IPS-20b (cell line): ENCODE measurements around the gene DDX10.

ENCODE experiments used
- H3K27ac ChIP-seq: one replicate; pipeline ENCODE4 v1.5.1; 2013; ENCODE audit warnings: low read length
- H3K27me3 ChIP-seq: 2 replicates; pipeline ENCODE4 v1.6.1; 2013; ENCODE audit warnings: mild to moderate bottlenecking, low read length, inconsistent platforms; ENCODE audit not compliant: insufficient read depth
- H3K36me3 ChIP-seq: 2 replicates; pipeline ENCODE4 v1.6.1; 2013; ENCODE audit warnings: low read depth, mild to moderate bottlenecking, inconsistent platforms, low read length, moderate library complexity; ENCODE audit not compliant: insufficient read depth
- H3K4me1 ChIP-seq: 2 replicates; pipeline ENCODE4 v1.6.1; 2013; ENCODE audit warnings: mild to moderate bottlenecking, control low read depth, inconsistent platforms, low read length, moderate library complexity; ENCODE audit not compliant: insufficient read depth
- H3K4me3 ChIP-seq: 2 replicates; pipeline ENCODE4 v1.5.1; 2013; ENCODE audit warnings: mild to moderate bottlenecking, low read length, inconsistent platforms
- H3K9ac ChIP-seq: 2 replicates; pipeline ENCODE4 v1.6.1; 2013; ENCODE audit warnings: low read depth, mild to moderate bottlenecking, inconsistent platforms, low read length, moderate library complexity
- H3K9me3 ChIP-seq: 2 replicates; pipeline ENCODE4 v1.6.1; 2013; ENCODE audit warnings: mild to moderate bottlenecking, low read depth, low read length, inconsistent platforms; ENCODE audit not compliant: insufficient read depth

Gene DDX10

GRCh38 chr11:108697872-108698473 is 33.1 kb downstream of the DDX10 start:
- no peaks in the 10 kb centered on the region for H3K27me3 ChIP-seq
- no peak overlapping the region for H3K9ac ChIP-seq
- H3K27ac ChIP-seq = no peak overlapping the region
- no peaks in the 10 kb centered on the region for H3K9me3 ChIP-seq
- peaks cover 44% of the 10 kb centered on the region for H3K36me3 ChIP-seq
- H3K4me3 ChIP-seq = no peak overlapping the region
- no peaks in the 10 kb centered on the region for H3K4me1 ChIP-seq

- Histone ChIP-seq H3K9ac (no peak overlapping the region), H3K36me3 (peaks cover 36% of the 10 kb centered on the region), H3K4me1 (no peaks in the 10 kb centered on the region), H3K9me3 (no peaks in the 10 kb centered on the region), H3K27me3 (no peaks in the 10 kb centered on the region), H3K27ac (no peak overlapping the region), H3K4me3 (no peak overlapping the region)
These were observed 34.2 kb downstream of the DDX10 start for GRCh38 chr11:108698844-108699642.

- peaks cover 14% of the 10 kb centered on the region for H3K9me3 ChIP-seq
- no peak overlapping the region for H3K9ac ChIP-seq
- peaks cover 52% of the 10 kb centered on the region for H3K36me3 ChIP-seq
- H3K27me3 ChIP-seq = no peaks in the 10 kb centered on the region
- no peak overlapping the region for H3K4me3 ChIP-seq
- no peak overlapping the region for H3K27ac ChIP-seq
- peaks cover 12% of the 10 kb centered on the region for H3K4me1 ChIP-seq
These were observed 39.0 kb downstream of the DDX10 start for GRCh38 chr11:108703916-108704315.

GRCh38 chr11:108705061-108705460 is 40.2 kb downstream of the DDX10 start:
- H3K9me3 ChIP-seq = peaks cover 15% of the 10 kb centered on the region
- peaks cover 12% of the 10 kb centered on the region for H3K4me1 ChIP-seq
- H3K9ac ChIP-seq = no peak overlapping the region
- no peak overlapping the region for H3K4me3 ChIP-seq
- H3K36me3 ChIP-seq = peaks cover 53% of the 10 kb centered on the region
- H3K27me3 ChIP-seq = no peaks in the 10 kb centered on the region
- no peak overlapping the region for H3K27ac ChIP-seq

GRCh38 chr11:108708173-108708572 is 43.3 kb downstream of the DDX10 start:
- Histone ChIP-seq H3K36me3 (peaks cover 55% of the 10 kb centered on the region), H3K27me3 (no peaks in the 10 kb centered on the region), H3K4me3 (no peak overlapping the region)

GRCh38 chr11:108709741-108710140 is 44.9 kb downstream of the DDX10 start:
- H3K27me3 ChIP-seq = no peaks in the 10 kb centered on the region
- peaks cover 15% of the 10 kb centered on the region for H3K9me3 ChIP-seq
- H3K36me3 ChIP-seq = peaks cover 47% of the 10 kb centered on the region
- H3K4me1 ChIP-seq = peaks cover 11% of the 10 kb centered on the region
- H3K4me3 ChIP-seq = no peak overlapping the region
- no peak overlapping the region for H3K27ac ChIP-seq
- H3K9ac ChIP-seq = no peak overlapping the region

More at GRCh38 chr11:108708173-108708572, 43.3 kb downstream of the DDX10 start:
- Histone ChIP-seq H3K27ac (no peak overlapping the region), H3K4me1 (peaks cover 12% of the 10 kb centered on the region), H3K9ac (no peak overlapping the region), H3K9me3 (peaks cover 15% of the 10 kb centered on the region)

- Histone ChIP-seq H3K4me1 (no peaks in the 10 kb centered on the region), H3K4me3 (no peak overlapping the region), H3K27me3 (no peaks in the 10 kb centered on the region), H3K36me3 (peaks cover 34% of the 10 kb centered on the region), H3K9ac (no peak overlapping the region), H3K9me3 (peaks cover 8% of the 10 kb centered on the region), H3K27ac (no peak overlapping the region)
These were observed 48.4 kb downstream of the DDX10 start for GRCh38 chr11:108713076-108713790.

- no peak overlapping the region for H3K27ac ChIP-seq
- peaks cover 26% of the 10 kb centered on the region for H3K36me3 ChIP-seq
These were observed 50.4 kb downstream of the DDX10 start for GRCh38 chr11:108715239-108715638.

GRCh38 chr11:108718466-108718865 is 53.6 kb downstream of the DDX10 start:
- no peaks in the 10 kb centered on the region for H3K9me3 ChIP-seq
- H3K4me1 ChIP-seq = no peaks in the 10 kb centered on the region
- no peak overlapping the region for H3K27ac ChIP-seq
- H3K27me3 ChIP-seq = no peaks in the 10 kb centered on the region
- no peak overlapping the region for H3K9ac ChIP-seq
- H3K4me3 ChIP-seq = no peak overlapping the region
- H3K36me3 ChIP-seq = peaks cover 31% of the 10 kb centered on the region

More at GRCh38 chr11:108715239-108715638, 50.4 kb downstream of the DDX10 start:
- Histone ChIP-seq H3K9me3 (no peaks in the 10 kb centered on the region), H3K9ac (no peak overlapping the region), H3K4me1 (no peaks in the 10 kb centered on the region), H3K27me3 (no peaks in the 10 kb centered on the region), H3K4me3 (no peak overlapping the region)

- Histone ChIP-seq H3K9me3 (no peaks in the 10 kb centered on the region), H3K27me3 (no peaks in the 10 kb centered on the region), H3K9ac (no peak overlapping the region), H3K4me1 (no peaks in the 10 kb centered on the region), H3K27ac (no peak overlapping the region), H3K4me3 (no peak overlapping the region), H3K36me3 (peaks cover 22% of the 10 kb centered on the region)
These were observed 60.3 kb downstream of the DDX10 start for GRCh38 chr11:108724974-108725689.

GRCh38 chr11:108726077-108726800 is 61.4 kb downstream of the DDX10 start:
- H3K36me3 ChIP-seq = peaks cover 21% of the 10 kb centered on the region; the same call in 1 of the 2 replicates
- H3K4me1 ChIP-seq = no peaks in the 10 kb centered on the region
- no peak overlapping the region for H3K27ac ChIP-seq
- H3K9ac ChIP-seq = no peak overlapping the region
- H3K9me3 ChIP-seq = no peaks in the 10 kb centered on the region
- H3K27me3 ChIP-seq = no peaks in the 10 kb centered on the region
- H3K4me3 ChIP-seq = no peak overlapping the region
